AG08396 (cell line): Measurements from ENCODE around the gene SLC5A1.

Experiments
- DNase-seq: peaks from one replicate; pipeline ENCODE4 v3.0.0; 2012; ENCODE audit warnings: low spot score, mixed read lengths

The SLC5A1 gene

DNA sequence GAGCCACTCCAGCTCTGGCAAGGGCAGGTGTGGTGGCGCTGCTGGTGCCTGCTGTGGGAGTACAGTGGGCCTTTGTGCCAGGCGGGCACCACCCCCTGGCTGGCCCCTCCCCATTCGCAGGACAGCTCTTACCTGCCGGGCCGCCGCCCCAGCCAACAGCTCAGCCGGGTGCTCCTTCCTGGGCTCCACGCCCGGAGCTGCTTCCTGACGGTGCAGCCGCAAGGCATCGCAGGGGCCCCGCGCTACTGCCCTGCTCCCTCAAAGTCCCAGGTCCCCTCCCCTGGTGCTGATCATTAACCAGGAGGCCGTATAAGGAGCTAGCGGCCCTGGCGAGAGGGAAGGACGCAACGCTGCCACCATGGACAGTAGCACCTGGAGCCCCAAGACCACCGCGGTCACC is at the start of gene SLC5A1:
Gene SLC5A1, plus strand, starts transcription at position 338 of the 400 bp plus-strand sequence. Its CDS starts 21 bp downstream, at position 359.
- no peak for DNase-seq

DNA sequence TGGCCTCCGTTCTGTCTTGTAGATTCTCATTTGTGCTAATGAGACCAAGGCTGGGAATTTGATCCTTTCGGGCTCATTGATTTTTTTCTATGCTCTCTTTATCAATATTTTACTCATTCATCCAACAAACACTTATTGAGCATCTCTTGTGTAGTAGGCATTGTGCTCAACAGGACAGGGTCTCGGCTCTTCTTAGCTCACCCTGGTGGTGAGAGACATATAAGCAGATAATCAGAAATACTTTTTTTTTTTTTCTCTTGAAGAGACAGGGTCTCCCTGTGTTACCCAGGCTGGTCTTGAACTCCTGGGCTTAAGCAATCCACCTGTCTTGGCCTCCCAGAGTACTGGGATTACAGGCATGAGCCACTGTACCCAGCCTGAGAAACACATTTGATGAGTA is 48.0 kb upstream of the SLC5A1 start:
- DNase-seq: no peak

DNA sequence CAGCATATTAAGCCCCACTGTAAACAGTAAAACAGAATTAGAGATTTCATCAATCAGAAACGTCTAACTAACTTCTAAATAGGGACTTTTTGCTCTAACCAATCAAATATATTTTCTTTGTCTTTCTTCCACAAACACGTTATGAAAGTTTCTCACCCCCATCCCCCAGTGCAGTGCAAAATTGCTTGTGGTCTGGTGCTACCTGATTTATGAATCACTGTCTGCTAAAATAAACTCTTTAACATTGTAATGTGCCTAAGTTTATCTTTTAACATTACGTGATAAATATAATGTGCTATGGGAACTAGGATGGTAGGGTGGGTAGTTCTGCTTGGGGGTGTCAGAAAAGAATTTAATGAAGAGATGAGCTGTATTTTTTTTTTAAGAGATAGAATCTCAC is 47.3 kb upstream of the SLC5A1 start:
- DNase-seq: no peak

DNA sequence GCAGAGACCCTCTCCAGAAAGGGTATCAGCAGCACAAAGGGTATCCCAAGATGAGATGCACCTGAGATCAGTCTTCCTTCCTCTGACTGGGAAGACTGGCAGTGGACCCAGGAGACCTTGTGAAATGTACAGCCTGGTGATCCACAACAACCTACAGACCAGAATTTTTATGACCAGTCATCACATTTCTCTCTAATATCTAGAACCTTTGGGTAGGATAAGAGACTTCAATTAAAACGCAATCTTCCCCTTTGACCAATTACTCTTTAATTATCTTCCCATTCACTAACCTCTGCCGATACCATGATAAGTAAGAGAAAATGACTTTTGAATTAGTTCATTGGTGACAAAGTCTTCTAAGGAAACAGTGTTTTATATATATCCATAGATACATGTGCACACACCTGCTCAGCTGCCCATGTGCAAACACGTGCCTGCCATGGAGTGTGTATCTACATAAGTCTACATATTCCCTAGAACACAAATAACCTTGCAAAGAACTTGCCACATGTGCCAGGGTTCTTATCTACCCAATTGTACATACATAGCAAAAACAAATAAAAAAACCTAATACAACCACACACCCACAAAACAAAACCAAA is 44.2 kb upstream of the SLC5A1 start:
- DNase-seq: no peak

DNA sequence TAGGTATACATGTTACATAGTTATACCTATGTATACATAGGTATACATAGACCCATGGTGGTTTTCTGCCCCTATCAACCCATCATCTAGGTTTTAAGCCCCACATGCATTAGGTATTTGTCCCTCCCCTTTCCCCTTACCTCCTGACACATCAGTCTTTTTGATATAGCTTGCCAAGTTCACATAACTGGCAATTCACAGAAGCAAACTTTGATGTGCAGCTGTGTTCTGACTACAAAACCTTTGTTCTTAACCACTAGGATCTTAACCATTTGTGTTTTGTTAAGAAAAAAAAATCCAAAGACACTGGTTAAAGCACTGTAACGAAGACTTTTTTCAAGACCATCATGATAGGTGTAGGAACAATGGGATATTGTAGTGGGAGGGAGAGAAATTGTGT is 42.9 kb upstream of the SLC5A1 start:
- DNase-seq: no peak

- DNase-seq: peak; percentile 12
Measured at GRCh38 chr22:32005453-32005852, 37.6 kb upstream of the SLC5A1 start.

GRCh38 chr22:32013200-32013599 is 29.9 kb upstream of the SLC5A1 start:
- DNase-seq: no peak

- DNase-seq: no peak
Measured at GRCh38 chr22:32016081-32016480, 27.0 kb upstream of the SLC5A1 start.

GRCh38 chr22:32018056-32018455 is 25.0 kb upstream of the SLC5A1 start:
- no peak for DNase-seq

- peak; percentile 51 for DNase-seq
Measured at GRCh38 chr22:32020117-32020516, 22.9 kb upstream of the SLC5A1 start.

DNA sequence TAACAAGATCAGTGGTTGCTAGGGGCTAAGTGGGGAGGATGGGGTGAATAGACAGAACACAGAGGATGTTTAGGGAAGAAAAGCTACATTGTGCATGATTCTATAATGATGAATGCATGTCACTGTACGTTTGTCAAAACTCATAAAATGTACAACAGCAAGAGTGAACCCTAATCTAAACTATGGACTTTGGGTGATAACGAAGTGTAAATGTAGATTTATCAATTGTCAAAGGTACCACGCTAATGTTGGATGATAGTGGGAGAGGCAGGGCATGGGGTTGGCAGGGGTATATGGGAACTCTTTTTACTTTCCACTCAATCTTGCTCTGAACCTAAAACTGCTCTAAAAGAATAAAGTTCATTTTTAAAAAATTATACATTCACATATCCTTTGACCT is 21.3 kb upstream of the SLC5A1 start:
- DNase-seq: no peak

- no peak for DNase-seq
Measured at GRCh38 chr22:32023251-32023827, 19.7 kb upstream of the SLC5A1 start.

GRCh38 chr22:32024796-32025195 is 18.3 kb upstream of the SLC5A1 start:
- no peak for DNase-seq

- DNase-seq: no peak
Measured at GRCh38 chr22:32030518-32031247, 12.4 kb upstream of the SLC5A1 start.

DNA sequence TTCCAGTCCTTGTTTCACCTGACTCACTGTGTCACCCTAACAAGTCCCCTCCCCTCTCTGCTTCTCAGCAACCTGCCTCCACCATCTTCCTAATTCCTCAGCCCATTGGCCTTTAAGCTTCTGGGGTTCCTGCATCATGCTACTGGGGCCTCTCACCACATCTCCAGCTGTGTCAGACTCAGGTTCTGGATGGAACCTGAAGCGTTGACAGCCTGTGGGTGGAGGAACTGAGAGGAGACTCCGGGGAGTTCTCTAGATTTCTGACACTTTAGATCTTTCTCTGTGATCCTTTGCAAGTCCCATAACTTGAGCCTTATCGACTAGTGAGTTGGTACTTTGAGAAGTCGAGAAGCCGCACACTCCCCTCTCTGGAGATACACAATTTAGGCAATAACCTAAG is 11.6 kb upstream of the SLC5A1 start:
- DNase-seq: no peak

GRCh38 chr22:32034275-32034674 is 8.8 kb upstream of the SLC5A1 start:
- no peak for DNase-seq

DNA sequence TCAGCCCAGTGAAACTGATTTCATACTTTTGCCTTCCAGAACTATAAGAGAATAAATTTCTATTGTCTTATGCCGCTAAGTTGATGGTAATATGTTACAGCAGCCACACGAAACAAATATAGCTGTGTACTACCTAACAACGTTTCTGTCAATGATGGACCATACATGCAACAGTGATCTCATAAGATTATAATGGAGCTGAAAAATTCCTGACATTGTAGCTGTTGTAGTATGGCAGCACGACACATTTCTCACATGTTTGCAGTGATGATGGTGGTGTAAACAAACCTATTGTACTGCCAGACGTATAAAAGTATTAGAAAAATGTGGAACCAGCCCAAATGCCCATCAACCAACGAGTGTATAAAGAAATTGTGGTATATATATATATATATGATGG is 5.8 kb upstream of the SLC5A1 start:
- DNase-seq: no peak

- no peak for DNase-seq
Measured at GRCh38 chr22:32040324-32040904, 2.6 kb upstream of the SLC5A1 start.

GRCh38 chr22:32043391-32043790 is 330 bp downstream of the SLC5A1 start:
- no peak for DNase-seq

GRCh38 chr22:32044477-32044876 is 1.4 kb downstream of the SLC5A1 start:
- DNase-seq: no peak

- no peak for DNase-seq
Measured at GRCh38 chr22:32044913-32045312, 1.9 kb downstream of the SLC5A1 start.

- DNase-seq: no peak
Measured at GRCh38 chr22:32048069-32048468, 5.0 kb downstream of the SLC5A1 start.
